Duodenal mucosa (tissue), 2 donors: ENCODE data around the gene UBXN1.
"Not testable (repeated sequence)": the region's sequence is repeated elsewhere in the genome, so short reads cannot be mapped to it uniquely, and the experiment has no call there.

ENCODE experiments used
- H3K27ac ChIP-seq: one replicate; pipeline ENCODE4 v1.7.0; 2013; ENCODE audit warnings: low read depth, low read length
- H3K27me3 ChIP-seq, 2 donors: one replicate each; pipeline ENCODE4 v1.7.0; 2013; ENCODE audit warnings: low read length in 2 of 2, control low read depth in 1 of 2; ENCODE audit not compliant: insufficient read depth in 2 of 2, control insufficient read depth in 1 of 2
- H3K36me3 ChIP-seq, 2 donors: one replicate each; pipeline ENCODE4 v1.7.0; 2013; ENCODE audit warnings: low read length in 2 of 2, control low read depth in 1 of 2; ENCODE audit not compliant: insufficient read depth in 2 of 2, control insufficient read depth in 1 of 2
- H3K4me1 ChIP-seq, 2 donors: one replicate each; pipeline ENCODE4 v1.7.0; 2013; ENCODE audit warnings: low read length in 2 of 2, control low read depth in 1 of 2; ENCODE audit not compliant: insufficient read depth in 2 of 2, control insufficient read depth in 1 of 2
- H3K4me3 ChIP-seq, 2 donors: one replicate each; pipeline ENCODE4 v1.7.0; 2013; ENCODE audit warnings: low read length in 2 of 2, low read depth in 1 of 2
- H3K9ac ChIP-seq, 2 donors: one replicate each; pipeline ENCODE4 v1.7.0; 2013; ENCODE audit warnings: low read length in 2 of 2, low read depth in 1 of 2
- H3K9me3 ChIP-seq, 2 donors: one replicate each; pipeline ENCODE4 v1.7.0; 2013; ENCODE audit warnings: low read length in 2 of 2, control low read depth in 1 of 2; ENCODE audit not compliant: control insufficient read depth in 1 of 2

The UBXN1 gene

GRCh38 chr11:62693624-62694023, 14.8 kb upstream of the UBXN1 start:
- H3K4me3 ChIP-seq, H3K27me3 ChIP-seq, H3K9ac ChIP-seq, H3K27ac ChIP-seq, H3K9me3 ChIP-seq, H3K4me1 ChIP-seq: not testable (repeated sequence)
- peaks cover 20 to 28% of the 10 kb centered on the region in 2 donors for H3K36me3 ChIP-seq

- H3K27me3 ChIP-seq, result no peaks in the 10 kb centered on the region
- no peaks in the 10 kb centered on the region for H3K9me3 ChIP-seq
- H3K36me3 ChIP-seq, result peaks cover 20 to 28% of the 10 kb centered on the region in 2 donors
- H3K4me3 ChIP-seq, result peak within 1 kb of the TSS; percentile 11 to 52
- peak within 1 kb of the TSS; percentile 10 to 11 for H3K9ac ChIP-seq
- H3K27ac ChIP-seq, result no peak within 1 kb of the TSS
- no peaks in the 10 kb centered on the region for H3K4me1 ChIP-seq
Measured at GRCh38 chr11:62689421-62690183, 10.7 kb upstream of the UBXN1 start, which contains the start of gene LRRN4CL. Gene LRRN4CL, minus strand, starts transcription at chr11:62689530. Its CDS starts 1,022 bp downstream, at chr11:62688508.

GRCh38 chr11:62688491-62688890, 9.6 kb upstream of the UBXN1 start:
- Histone ChIP-seq H3K27ac (no peak overlapping the region), H3K9me3 (no peaks in the 10 kb centered on the region), H3K4me1 (no peaks in the 10 kb centered on the region), H3K36me3 (peaks cover 20 to 28% of the 10 kb centered on the region in 2 donors), H3K9ac (peak overlapping the region in 1 of 2 donors; percentile 10), H3K4me3 (peak overlapping the region in 1 of 2 donors; percentile 52), H3K27me3 (no peaks in the 10 kb centered on the region)

DNA sequence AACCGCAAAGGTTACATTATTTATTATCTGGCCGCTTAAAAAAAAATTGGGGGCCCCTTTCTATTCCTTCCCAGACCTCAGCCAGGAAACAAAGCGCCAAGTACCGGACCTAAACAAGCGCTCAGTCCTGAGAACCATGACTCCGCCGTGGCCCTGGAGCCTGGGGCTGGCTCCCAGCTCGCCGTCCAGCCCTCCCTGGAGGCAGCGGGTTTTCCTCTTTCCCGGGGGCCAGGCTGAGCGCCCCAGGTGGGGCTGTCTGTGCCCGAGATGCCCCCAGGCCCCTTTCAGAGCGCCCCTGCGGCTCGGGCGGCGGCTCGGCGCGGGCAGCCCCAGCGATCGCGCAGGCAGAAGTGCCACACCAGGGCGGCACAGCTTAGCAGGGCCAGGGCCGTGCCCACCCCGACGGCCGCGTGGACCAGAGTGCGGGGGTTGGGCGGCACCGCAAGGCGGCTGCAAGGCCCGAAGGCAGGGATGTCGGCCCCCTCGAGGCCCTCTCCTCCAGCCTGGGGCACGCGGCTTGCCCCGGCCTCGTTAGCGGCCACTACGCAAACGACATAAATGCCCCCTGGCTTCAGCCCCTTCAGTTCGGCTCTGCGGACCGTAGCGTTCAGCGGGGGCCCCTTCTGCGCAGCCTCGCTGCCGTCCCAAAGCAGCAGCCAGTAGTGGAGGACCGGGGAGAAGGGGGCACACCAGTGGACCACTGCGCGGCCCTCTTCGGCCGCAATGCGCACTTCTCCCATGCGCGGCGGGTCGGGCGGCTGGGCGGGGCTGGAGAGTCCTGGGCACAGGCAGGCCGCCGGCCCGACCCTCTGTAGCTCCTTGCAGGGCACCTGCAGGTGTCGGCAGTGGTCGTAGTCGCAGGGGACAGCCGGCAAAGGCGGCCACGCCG, 8.9 kb upstream of the UBXN1 start:
- Histone ChIP-seq H3K4me1 (no peaks in the 10 kb centered on the region), H3K9ac (peak overlapping the region; percentile 10 to 18), H3K36me3 (peaks cover 17 to 21% of the 10 kb centered on the region in 2 donors), H3K9me3 (no peaks in the 10 kb centered on the region), H3K27me3 (no peaks in the 10 kb centered on the region), H3K4me3 (peak overlapping the region; percentile 45 to 52), H3K27ac (no peak overlapping the region)

GRCh38 chr11:62682518-62682917, 3.6 kb upstream of the UBXN1 start:
- H3K4me1 ChIP-seq, result peaks cover 8 to 13% of the 10 kb centered on the region in 2 donors
- no peak overlapping the region for H3K27ac ChIP-seq
- H3K36me3 ChIP-seq, result peaks cover 0 to 3% of the 10 kb centered on the region in 2 donors
- no peak overlapping the region for H3K9ac ChIP-seq
- no peaks in the 10 kb centered on the region for H3K27me3 ChIP-seq
- H3K4me3 ChIP-seq, result no peak overlapping the region
- no peaks in the 10 kb centered on the region for H3K9me3 ChIP-seq

GRCh38 chr11:62680825-62681240, 2.0 kb upstream of the UBXN1 start:
- H3K4me3 ChIP-seq, result no peak overlapping the region
- peaks cover 8 to 14% of the 10 kb centered on the region in 2 donors for H3K36me3 ChIP-seq
- H3K27ac ChIP-seq, result no peak overlapping the region
- H3K9ac ChIP-seq, result no peak overlapping the region
- H3K27me3 ChIP-seq, result no peaks in the 10 kb centered on the region
- no peaks in the 10 kb centered on the region for H3K9me3 ChIP-seq
- peaks cover 16 to 17% of the 10 kb centered on the region in 2 donors for H3K4me1 ChIP-seq

GRCh38 chr11:62678433-62678769, 472 bp downstream of the UBXN1 start:
- peak overlapping the region; percentile 90 to 94 for H3K9ac ChIP-seq
- peak overlapping the region; percentile 97 to 99 for H3K4me3 ChIP-seq
- H3K27me3 ChIP-seq, result no peaks in the 10 kb centered on the region
- peaks cover 10 to 14% of the 10 kb centered on the region in 2 donors for H3K36me3 ChIP-seq
- H3K9me3 ChIP-seq, result no peaks in the 10 kb centered on the region
- peaks cover 18 to 20% of the 10 kb centered on the region in 2 donors for H3K4me1 ChIP-seq
- peak overlapping the region; percentile 81 for H3K27ac ChIP-seq

GRCh38 chr11:62677714-62678113, 1.2 kb downstream of the UBXN1 start:
- peak overlapping the region; percentile 90 to 94 for H3K9ac ChIP-seq
- H3K4me1 ChIP-seq, result peaks cover 25 to 27% of the 10 kb centered on the region in 2 donors
- H3K27ac ChIP-seq, result no peak overlapping the region
- H3K9me3 ChIP-seq, result no peaks in the 10 kb centered on the region
- H3K4me3 ChIP-seq, result peak overlapping the region; percentile 97 to 99
- peaks cover 14% of the 10 kb centered on the region in 2 donors for H3K36me3 ChIP-seq
- no peaks in the 10 kb centered on the region for H3K27me3 ChIP-seq

DNA sequence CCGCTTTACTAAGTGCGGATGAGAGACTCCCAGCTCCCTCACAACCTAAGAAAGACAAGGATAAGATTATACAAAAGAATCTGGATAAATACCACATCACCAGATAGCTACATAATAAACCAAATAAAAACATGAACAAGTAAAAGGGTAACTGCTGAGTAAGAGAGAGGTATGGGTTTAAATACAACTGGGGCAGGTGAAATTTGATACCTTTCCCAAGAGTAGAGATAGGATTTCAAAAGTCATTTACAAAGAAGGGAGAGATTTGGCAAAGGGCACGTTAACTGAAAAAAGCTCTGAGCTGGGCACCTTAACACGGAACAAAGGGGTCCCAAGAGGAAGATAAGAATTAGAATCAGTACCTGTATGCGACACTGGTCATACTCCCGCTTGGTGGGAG, 1.7 kb downstream of the UBXN1 start:
- Histone ChIP-seq H3K9ac (no peak overlapping the region), H3K9me3 (no peaks in the 10 kb centered on the region), H3K27me3 (no peaks in the 10 kb centered on the region), H3K27ac (no peak overlapping the region), H3K4me1 (peaks cover 29 to 32% of the 10 kb centered on the region in 2 donors), H3K36me3 (peaks cover 14% of the 10 kb centered on the region in 2 donors), H3K4me3 (no peak overlapping the region)

- Histone ChIP-seq H3K27ac (no peak overlapping the region), H3K4me1 (peaks cover 29 to 37% of the 10 kb centered on the region in 2 donors)
Measured at GRCh38 chr11:62676698-62677097, 2.2 kb downstream of the UBXN1 start.

More at GRCh38 chr11:62676698-62677097, 2.2 kb downstream of the UBXN1 start:
- H3K9me3 ChIP-seq, result no peaks in the 10 kb centered on the region
- H3K36me3 ChIP-seq, result peaks cover 14% of the 10 kb centered on the region in 2 donors
- peak overlapping the region in 1 of 2 donors; percentile 9 for H3K9ac ChIP-seq
- no peaks in the 10 kb centered on the region for H3K27me3 ChIP-seq
- no peak overlapping the region for H3K4me3 ChIP-seq
